Measurements from ENCODE around the gene PNPLA2. TPM values are rescaled to one million over a fixed set of nuclear protein-coding genes. Genes with fewer than 3 reads are reported as not detected.

PNPLA2 gene
- total RNA-seq, 5 donors from 2014 or later (not counting 1 experiment from before 2014, with no cell fraction given) = 172 to 212 (median 206) TPM

DNA sequence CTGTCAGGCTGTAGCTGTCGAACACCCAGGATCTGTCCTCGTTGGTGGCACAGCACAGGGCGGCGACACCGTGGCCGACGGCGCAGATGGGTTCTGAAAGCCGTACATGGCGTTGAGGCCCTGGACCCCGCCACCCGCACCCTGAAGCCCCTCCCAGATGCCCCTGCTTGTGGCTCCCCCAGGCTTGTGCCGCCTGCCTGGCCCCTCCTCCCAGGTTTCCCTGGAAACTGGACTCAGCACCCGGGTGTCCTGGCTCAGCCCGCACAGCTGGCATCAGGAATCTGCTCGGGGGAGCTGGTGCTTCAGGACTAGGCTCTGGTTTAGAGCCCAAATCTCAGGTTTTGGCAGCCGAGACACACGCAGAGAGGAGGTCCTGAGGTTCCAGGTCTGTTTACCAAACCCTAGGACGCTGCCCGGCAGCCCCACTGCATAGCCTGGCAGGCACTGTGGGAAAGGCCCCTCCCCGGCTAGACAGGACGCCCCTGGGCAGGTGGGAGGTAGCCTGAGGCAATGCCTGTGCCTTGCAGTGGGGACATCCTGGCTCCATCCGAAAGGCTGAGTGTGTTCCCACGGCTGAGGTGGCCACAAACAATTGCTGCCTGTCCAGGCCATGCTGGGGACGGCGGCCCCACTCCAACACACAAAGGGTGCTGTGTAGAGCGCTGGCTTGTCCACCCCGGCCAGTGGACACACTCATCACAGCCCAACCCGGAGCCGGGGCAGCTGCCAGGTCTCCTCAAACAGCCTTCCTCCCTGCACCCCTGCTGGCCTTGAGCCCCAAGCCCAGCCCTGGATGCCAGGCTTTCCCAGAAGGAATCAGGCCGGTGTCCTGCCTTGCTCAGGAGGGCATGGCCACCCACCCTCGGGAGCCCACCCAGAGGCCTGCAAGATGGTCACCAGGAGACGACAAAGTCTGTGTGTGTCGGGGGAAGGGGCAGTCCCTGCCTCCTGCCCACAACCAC lies 46.0 kb upstream of the PNPLA2 start:
- ATAC-seq (replicated peaks in 1 of 4) = no peak
- H3K4me1 ChIP-seq (ENCODE audit: control insufficient read depth in 1 of 2, extremely low read depth in 1 of 2, insufficient read depth in 2 of 2, low read length in 2 of 2) = peaks cover 0 to 20% of the 10 kb centered on the region in 2 experiments
- H3K36me3 Mint-ChIP-seq = no peaks in the 10 kb centered on the region
- no peaks in the 10 kb centered on the region for H3K27me3 Mint-ChIP-seq
- POLR2A ChIA-PET = no interaction called here
- H3K27me3 ChIP-seq (replicated peaks in 1 of 2; ENCODE audit: control insufficient read depth in 2 of 2, extremely low read depth in 1 of 2, insufficient read depth in 2 of 2, low read length in 1 of 2) = no peaks in the 10 kb centered on the region
- no peak for DNase-seq
- H3K9me3 ChIP-seq = no peaks in the 10 kb centered on the region
- peaks cover 12 to 20% (median 16%) of the 10 kb centered on the region in 3 donors for H3K4me1 Mint-ChIP-seq
- H3K36me3 ChIP-seq (ENCODE audit: control insufficient read depth in 2 of 2, extremely low read depth in 1 of 2, insufficient read depth in 1 of 2, low read length in 1 of 2) = peaks cover 3 to 19% of the 10 kb centered on the region in 2 donors
- H3K27ac ChIP-seq (ENCODE audit: low read length) = no peak overlapping the region
- H3K27ac Mint-ChIP-seq = no peak overlapping the region
- H3K4me3 Mint-ChIP-seq = no peak overlapping the region
- no peaks in the 10 kb centered on the region for H3K9me3 Mint-ChIP-seq
- no peak overlapping the region for H3K4me3 ChIP-seq (ENCODE audit: control insufficient read depth in 1 of 2, extremely low read depth in 1 of 2, low read length in 1 of 2)
- 92% methylated on average over 27 of the region's 34 CpGs for WGBS (ENCODE audit: insufficient coverage)
- CTCF ChIA-PET = no interaction called here

DNA sequence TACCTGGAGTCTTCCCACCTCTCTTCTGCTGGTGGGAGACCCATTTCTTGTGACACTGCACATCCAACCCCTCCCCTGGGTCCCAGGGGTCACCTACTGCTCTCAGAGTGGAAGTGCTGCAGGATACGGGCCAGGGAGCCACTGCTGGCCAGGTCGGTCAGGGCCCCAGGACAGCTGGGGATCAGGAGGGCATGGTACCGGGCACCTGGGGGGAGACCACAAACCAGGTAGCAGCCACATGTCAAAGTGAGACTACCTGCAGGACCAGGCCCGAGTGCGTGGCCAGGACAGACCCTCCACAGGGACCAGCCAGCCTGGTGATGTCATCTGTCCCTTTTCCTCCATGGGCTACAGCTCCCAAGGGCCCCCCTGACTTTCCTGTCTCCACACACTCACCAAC lies 45.3 kb upstream of the PNPLA2 start:
- 100% methylated on average over 5 of the region's 5 CpGs for WGBS (ENCODE audit: insufficient coverage)
- H3K4me1 ChIP-seq (ENCODE audit: control insufficient read depth in 1 of 2, extremely low read depth in 1 of 2, insufficient read depth in 2 of 2, low read length in 2 of 2) = peaks cover 2 to 27% of the 10 kb centered on the region in 2 experiments
- ChIA-PET CTCF (no interaction called here), POLR2A (no interaction called here)
- no peak overlapping the region for H3K4me3 Mint-ChIP-seq
- H3K4me3 ChIP-seq (ENCODE audit: control insufficient read depth in 1 of 2, extremely low read depth in 1 of 2, low read length in 1 of 2) = no peak overlapping the region
- H3K27me3 Mint-ChIP-seq = no peaks in the 10 kb centered on the region
- H3K4me1 Mint-ChIP-seq = peaks cover 16 to 20% (median 16%) of the 10 kb centered on the region in 3 donors
- H3K36me3 Mint-ChIP-seq = no peaks in the 10 kb centered on the region
- peaks cover 3 to 19% of the 10 kb centered on the region in 2 donors for H3K36me3 ChIP-seq (ENCODE audit: control insufficient read depth in 2 of 2, extremely low read depth in 1 of 2, insufficient read depth in 1 of 2, low read length in 1 of 2)
- no peak for DNase-seq
- ATAC-seq (replicated peaks in 1 of 4) = no peak
- H3K27me3 ChIP-seq (replicated peaks in 1 of 2; ENCODE audit: control insufficient read depth in 2 of 2, extremely low read depth in 1 of 2, insufficient read depth in 2 of 2, low read length in 1 of 2) = peaks cover 0 to 3% of the 10 kb centered on the region in 2 experiments
- H3K27ac Mint-ChIP-seq = no peak overlapping the region
- no peaks in the 10 kb centered on the region for H3K9me3 ChIP-seq
- no peak overlapping the region for H3K27ac ChIP-seq (ENCODE audit: low read length)
- H3K9me3 Mint-ChIP-seq = no peaks in the 10 kb centered on the region

GRCh38 chr11:773830-774229 lies 44.9 kb upstream of the PNPLA2 start:
- Histone ChIP-seq H3K27ac (ENCODE audit: low read length) (no peak overlapping the region), H3K4me3 (ENCODE audit: control insufficient read depth in 1 of 2, extremely low read depth in 1 of 2, low read length in 1 of 2) (no peak overlapping the region), H3K9me3 (no peaks in the 10 kb centered on the region), H3K36me3 (ENCODE audit: control insufficient read depth in 2 of 2, extremely low read depth in 1 of 2, insufficient read depth in 1 of 2, low read length in 1 of 2) (peaks cover 3 to 19% of the 10 kb centered on the region in 2 donors), H3K27me3 (replicated peaks in 1 of 2; ENCODE audit: control insufficient read depth in 2 of 2, extremely low read depth in 1 of 2, insufficient read depth in 2 of 2, low read length in 1 of 2) (peaks cover 0 to 3% of the 10 kb centered on the region in 2 experiments), H3K4me1 (ENCODE audit: control insufficient read depth in 1 of 2, extremely low read depth in 1 of 2, insufficient read depth in 2 of 2, low read length in 2 of 2) (peaks cover 2 to 31% of the 10 kb centered on the region in 2 experiments)
- Mint-ChIP-seq H3K4me3 (no peak overlapping the region), H3K27ac (no peak overlapping the region), H3K9me3 (no peaks in the 10 kb centered on the region), H3K27me3 (no peaks in the 10 kb centered on the region), H3K36me3 (no peaks in the 10 kb centered on the region), H3K4me1 (peaks cover 16 to 20% (median 17%) of the 10 kb centered on the region in 3 donors)
- 96% methylated on average over 9 of the region's 9 CpGs for WGBS (ENCODE audit: insufficient coverage)
- ChIA-PET POLR2A (no interaction called here), CTCF (no interaction called here)
- ATAC-seq (replicated peaks in 1 of 4) = no peak
- DNase-seq = no peak

GRCh38 chr11:774873-775592 lies 43.7 kb upstream of the PNPLA2 start:
- H3K36me3 Mint-ChIP-seq = no peaks in the 10 kb centered on the region
- H3K27ac ChIP-seq (ENCODE audit: low read length) = no peak overlapping the region
- no peak for ATAC-seq (replicated peaks in 1 of 4)

DNA sequence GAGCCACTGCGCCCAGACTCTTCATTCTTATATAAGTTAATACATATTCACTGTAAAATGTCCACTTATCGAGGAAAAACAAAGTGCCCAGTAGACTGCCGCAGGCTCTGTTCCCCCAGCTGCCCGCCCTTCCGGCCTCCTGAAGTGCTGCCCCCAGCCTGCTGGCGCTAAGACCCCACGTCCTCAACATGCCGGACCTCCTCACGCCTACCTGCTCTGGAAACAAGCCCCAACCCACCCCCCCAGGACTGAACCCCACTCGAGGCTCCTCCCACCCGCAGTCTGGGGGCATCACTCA lies 42.5 kb upstream of the PNPLA2 start:
- Mint-ChIP-seq H3K27ac (peak overlapping the region in 1 of 2 donors; percentile 66), H3K4me3 (peak overlapping the region; percentile 76 to 78 (median 77)), H3K36me3 (no peaks in the 10 kb centered on the region), H3K27me3 (no peaks in the 10 kb centered on the region), H3K9me3 (no peaks in the 10 kb centered on the region), H3K4me1 (peaks cover 16 to 28% (median 26%) of the 10 kb centered on the region in 3 donors)
- CTCF ChIA-PET = no interaction called here
- WGBS (ENCODE audit: insufficient coverage) = 41% methylated on average over 9 of the region's 11 CpGs
- ATAC-seq (replicated peaks in 1 of 4) (no peak), DNase-seq (no peak)
- H3K4me1 ChIP-seq (ENCODE audit: control insufficient read depth in 1 of 2, extremely low read depth in 1 of 2, insufficient read depth in 2 of 2, low read length in 2 of 2) = peaks cover 2 to 41% of the 10 kb centered on the region in 2 experiments
- H3K27ac ChIP-seq (ENCODE audit: low read length) = no peak overlapping the region
- no peaks in the 10 kb centered on the region for H3K9me3 ChIP-seq
- H3K36me3 ChIP-seq (ENCODE audit: control insufficient read depth in 2 of 2, extremely low read depth in 1 of 2, insufficient read depth in 1 of 2, low read length in 1 of 2) = peaks cover 0 to 17% of the 10 kb centered on the region in 2 donors
- H3K4me3 ChIP-seq (ENCODE audit: control insufficient read depth in 1 of 2, extremely low read depth in 1 of 2, low read length in 1 of 2) = peak overlapping the region; percentile 60 to 61
- H3K27me3 ChIP-seq (replicated peaks in 1 of 2; ENCODE audit: control insufficient read depth in 2 of 2, extremely low read depth in 1 of 2, insufficient read depth in 2 of 2, low read length in 1 of 2) = peaks cover 0 to 3% of the 10 kb centered on the region in 2 experiments
- POLR2A ChIA-PET = no interaction called here

More at GRCh38 chr11:774873-775592, 43.7 kb upstream of the PNPLA2 start:
- no peaks in the 10 kb centered on the region for H3K9me3 ChIP-seq
- peaks cover 2 to 41% of the 10 kb centered on the region in 2 experiments for H3K4me1 ChIP-seq (ENCODE audit: control insufficient read depth in 1 of 2, extremely low read depth in 1 of 2, insufficient read depth in 2 of 2, low read length in 2 of 2)
- ChIA-PET CTCF (no interaction called here), POLR2A (no interaction called here)
- Mint-ChIP-seq H3K4me1 (peaks cover 16 to 28% (median 24%) of the 10 kb centered on the region in 3 donors), H3K9me3 (no peaks in the 10 kb centered on the region), H3K27ac (no peak overlapping the region), H3K27me3 (no peaks in the 10 kb centered on the region), H3K4me3 (peak overlapping the region; percentile 68 to 76 (median 71))
- peaks cover 0 to 3% of the 10 kb centered on the region in 2 experiments for H3K27me3 ChIP-seq (replicated peaks in 1 of 2; ENCODE audit: control insufficient read depth in 2 of 2, extremely low read depth in 1 of 2, insufficient read depth in 2 of 2, low read length in 1 of 2)
- DNase-seq = no peak
- 82% methylated on average over 12 of the region's 20 CpGs for WGBS (ENCODE audit: insufficient coverage)
- H3K36me3 ChIP-seq (ENCODE audit: control insufficient read depth in 2 of 2, extremely low read depth in 1 of 2, insufficient read depth in 1 of 2, low read length in 1 of 2) = peaks cover 3 to 22% of the 10 kb centered on the region in 2 donors
- H3K4me3 ChIP-seq (ENCODE audit: control insufficient read depth in 1 of 2, extremely low read depth in 1 of 2, low read length in 1 of 2) = no peak overlapping the region

- POLR2A ChIA-PET = interaction anchor here in 1 of 2 donors (0.7 kb wide), 1 partner anchor 26 kb away, joined by 4 read pairs; no protein-coding TSS in a partner anchor
- CTCF ChIA-PET = no interaction called here
- peak in 4 of 35 experiments; percentile 14 to 25 (median 16) for DNase-seq
Measured at GRCh38 chr11:776561-777287, 42.0 kb upstream of the PNPLA2 start.

More at GRCh38 chr11:776561-777287, 42.0 kb upstream of the PNPLA2 start:
- WGBS (ENCODE audit: insufficient coverage) = 3% methylated on average over 34 of the region's 65 CpGs
- peaks cover 16 to 28% (median 27%) of the 10 kb centered on the region in 3 donors for H3K4me1 Mint-ChIP-seq
- Histone ChIP-seq H3K36me3 (ENCODE audit: control insufficient read depth in 2 of 2, extremely low read depth in 1 of 2, insufficient read depth in 1 of 2, low read length in 1 of 2) (peaks cover 0 to 13% of the 10 kb centered on the region in 2 donors), H3K4me3 (ENCODE audit: control insufficient read depth in 1 of 2, extremely low read depth in 1 of 2, low read length in 1 of 2) (peak overlapping the region; percentile 60 to 61), H3K27me3 (replicated peaks in 1 of 2; ENCODE audit: control insufficient read depth in 2 of 2, extremely low read depth in 1 of 2, insufficient read depth in 2 of 2, low read length in 1 of 2) (peaks cover 0 to 3% of the 10 kb centered on the region in 2 experiments), H3K4me1 (ENCODE audit: control insufficient read depth in 1 of 2, extremely low read depth in 1 of 2, insufficient read depth in 2 of 2, low read length in 2 of 2) (peaks cover 2 to 41% of the 10 kb centered on the region in 2 experiments), H3K9me3 (no peaks in the 10 kb centered on the region), H3K27ac (ENCODE audit: low read length) (no peak overlapping the region)
- peak overlapping the region; percentile 76 to 78 (median 77) for H3K4me3 Mint-ChIP-seq
- H3K27me3 Mint-ChIP-seq = no peaks in the 10 kb centered on the region
- no peaks in the 10 kb centered on the region for H3K9me3 Mint-ChIP-seq
- peak overlapping the region in 1 of 2 donors; percentile 66 for H3K27ac Mint-ChIP-seq
- peak; percentile 53 to 66 (median 58) for ATAC-seq (replicated peaks in 1 of 4)
- H3K36me3 Mint-ChIP-seq = no peaks in the 10 kb centered on the region
